ENCODE results near the gene MLPH.

MLPH gene

GRCh38 chr2:237583385-237584295, 96.6 kb downstream of the MLPH start:
- WGBS = 94% methylated on average over 17 of the region's 19 CpGs
- Histone ChIP-seq H3K27me3 (ENCODE audit: control insufficient read depth in 1 of 2, insufficient read depth in 1 of 2, low read length in 2 of 2) (peaks cover 5 to 13% of the 10 kb centered on the region in 2 experiments), H3K18ac (ENCODE audit: low read depth in 1 of 2, low read length in 2 of 2) (no peak overlapping the region)

GRCh38 chr2:237585590-237586221, 98.7 kb downstream of the MLPH start:
- no peak overlapping the region for H4K8ac ChIP-seq (ENCODE audit: low read length)
- WGBS = 77% methylated on average over 15 of the region's 15 CpGs

More at GRCh38 chr2:237583385-237584295, 96.6 kb downstream of the MLPH start:
- Histone ChIP-seq H3K14ac (ENCODE audit: low read length in 2 of 2) (no peak overlapping the region), H3K4me1 (ENCODE audit: control insufficient read depth, insufficient read depth, low read depth, low read length) (peaks cover 14% of the 10 kb centered on the region), H2BK12ac (ENCODE audit: low read length in 2 of 2) (no peak overlapping the region), H3K79me1 (replicated peaks; ENCODE audit: low read length, poor library complexity, severe bottlenecking) (no peaks in the 10 kb centered on the region), H4K91ac (ENCODE audit: low read length) (no peak overlapping the region), H4K8ac (ENCODE audit: low read length) (no peak overlapping the region), H2AK5ac (ENCODE audit: low read length, severe bottlenecking) (no peak overlapping the region), H2BK120ac (ENCODE audit: low read depth, low read length) (no peak overlapping the region), H3K9ac (ENCODE audit: low read length) (no peak overlapping the region), H3K9me3 (ENCODE audit: control insufficient read depth, low read length) (no peaks in the 10 kb centered on the region), H3K27ac (ENCODE audit: low read length, poor library complexity, severe bottlenecking) (no peak overlapping the region), H3K4me3 (ENCODE audit: insufficient read depth in 1 of 2, low read depth in 1 of 2, low read length in 2 of 2) (no peak overlapping the region), H3K23ac (ENCODE audit: low read length in 2 of 2) (no peak overlapping the region), H2AFZ (ENCODE audit: low read depth, low read length) (no peak overlapping the region), H3K4ac (ENCODE audit: low read depth in 1 of 2, low read length in 2 of 2) (no peak overlapping the region), H2BK5ac (ENCODE audit: low read depth, low read length, poor library complexity, severe bottlenecking) (no peak overlapping the region), H3K36me3 (ENCODE audit: control insufficient read depth in 1 of 2, insufficient read depth in 2 of 2, low read depth in 1 of 2, low read length in 2 of 2) (no peaks in the 10 kb centered on the region), H2BK15ac (ENCODE audit: low read depth, poor library complexity, severe bottlenecking) (no peak overlapping the region), H3K4me2 (ENCODE audit: low read length, poor library complexity, severe bottlenecking) (no peak overlapping the region)
- no peak for DNase-seq

GRCh38 chr2:237588044-237588696, 101.1 kb downstream of the MLPH start:
- Histone ChIP-seq H2BK120ac (ENCODE audit: low read depth, low read length) (no peak overlapping the region), H2BK12ac (ENCODE audit: low read length in 2 of 2) (no peak overlapping the region), H3K9ac (ENCODE audit: low read length) (no peak overlapping the region), H3K27me3 (ENCODE audit: control insufficient read depth in 1 of 2, insufficient read depth in 1 of 2, low read length in 2 of 2) (peaks cover 0 to 5% of the 10 kb centered on the region in 2 experiments), H4K8ac (ENCODE audit: low read length) (no peak overlapping the region), H3K9me3 (ENCODE audit: control insufficient read depth, low read length) (no peaks in the 10 kb centered on the region), H2AK5ac (ENCODE audit: low read length, severe bottlenecking) (no peak overlapping the region), H2BK5ac (ENCODE audit: low read depth, low read length, poor library complexity, severe bottlenecking) (no peak overlapping the region), H3K36me3 (ENCODE audit: control insufficient read depth in 1 of 2, insufficient read depth in 2 of 2, low read depth in 1 of 2, low read length in 2 of 2) (no peaks in the 10 kb centered on the region), H4K91ac (ENCODE audit: low read length) (no peak overlapping the region), H2BK15ac (ENCODE audit: low read depth, poor library complexity, severe bottlenecking) (no peak overlapping the region), H3K4me1 (ENCODE audit: control insufficient read depth, insufficient read depth, low read depth, low read length) (peaks cover 20% of the 10 kb centered on the region), H3K27ac (ENCODE audit: low read length, poor library complexity, severe bottlenecking) (no peak overlapping the region), H3K14ac (ENCODE audit: low read length in 2 of 2) (no peak overlapping the region), H3K4me2 (ENCODE audit: low read length, poor library complexity, severe bottlenecking) (no peak overlapping the region), H2AFZ (ENCODE audit: low read depth, low read length) (no peak overlapping the region), H3K79me1 (replicated peaks; ENCODE audit: low read length, poor library complexity, severe bottlenecking) (no peaks in the 10 kb centered on the region), H3K23ac (ENCODE audit: low read length in 2 of 2) (no peak overlapping the region), H3K18ac (ENCODE audit: low read depth in 1 of 2, low read length in 2 of 2) (no peak overlapping the region), H3K4me3 (ENCODE audit: insufficient read depth in 1 of 2, low read depth in 1 of 2, low read length in 2 of 2) (no peak overlapping the region), H3K4ac (ENCODE audit: low read depth in 1 of 2, low read length in 2 of 2) (no peak overlapping the region)
- 89% methylated on average over 5 of the region's 9 CpGs for WGBS
- DNase-seq = no peak

More at GRCh38 chr2:237585590-237586221, 98.7 kb downstream of the MLPH start:
- Histone ChIP-seq H3K9ac (ENCODE audit: low read length) (no peak overlapping the region), H3K27me3 (ENCODE audit: control insufficient read depth in 1 of 2, insufficient read depth in 1 of 2, low read length in 2 of 2) (peaks cover 0 to 5% of the 10 kb centered on the region in 2 experiments), H3K4me3 (ENCODE audit: insufficient read depth in 1 of 2, low read depth in 1 of 2, low read length in 2 of 2) (no peak overlapping the region), H3K4me1 (ENCODE audit: control insufficient read depth, insufficient read depth, low read depth, low read length) (peaks cover 19% of the 10 kb centered on the region), H3K4ac (ENCODE audit: low read depth in 1 of 2, low read length in 2 of 2) (no peak overlapping the region), H3K18ac (ENCODE audit: low read depth in 1 of 2, low read length in 2 of 2) (no peak overlapping the region), H2BK15ac (ENCODE audit: low read depth, poor library complexity, severe bottlenecking) (peak overlapping the region; percentile 26), H3K4me2 (ENCODE audit: low read length, poor library complexity, severe bottlenecking) (no peak overlapping the region), H2AFZ (ENCODE audit: low read depth, low read length) (no peak overlapping the region), H3K79me1 (replicated peaks; ENCODE audit: low read length, poor library complexity, severe bottlenecking) (no peaks in the 10 kb centered on the region), H3K36me3 (ENCODE audit: control insufficient read depth in 1 of 2, insufficient read depth in 2 of 2, low read depth in 1 of 2, low read length in 2 of 2) (no peaks in the 10 kb centered on the region), H3K27ac (ENCODE audit: low read length, poor library complexity, severe bottlenecking) (no peak overlapping the region), H2AK5ac (ENCODE audit: low read length, severe bottlenecking) (no peak overlapping the region), H3K9me3 (ENCODE audit: control insufficient read depth, low read length) (no peaks in the 10 kb centered on the region), H2BK120ac (ENCODE audit: low read depth, low read length) (no peak overlapping the region), H2BK12ac (ENCODE audit: low read length in 2 of 2) (no peak overlapping the region), H4K91ac (ENCODE audit: low read length) (no peak overlapping the region), H3K14ac (ENCODE audit: low read length in 2 of 2) (no peak overlapping the region), H2BK5ac (ENCODE audit: low read depth, low read length, poor library complexity, severe bottlenecking) (no peak overlapping the region), H3K23ac (ENCODE audit: low read length in 2 of 2) (no peak overlapping the region)
- no peak for DNase-seq
